ENCODE data around the gene DFFB. TPM values are rescaled to one million over a fixed set of nuclear protein-coding genes. Genes with fewer than 3 reads are reported as not detected.

The DFFB gene
- total and polyA plus RNA-seq, 2 of the 13 experiments (the other 11 are each of a cell fraction or from before 2014, with no cell fraction given), result 4.6 to 9.3 TPM

DNA sequence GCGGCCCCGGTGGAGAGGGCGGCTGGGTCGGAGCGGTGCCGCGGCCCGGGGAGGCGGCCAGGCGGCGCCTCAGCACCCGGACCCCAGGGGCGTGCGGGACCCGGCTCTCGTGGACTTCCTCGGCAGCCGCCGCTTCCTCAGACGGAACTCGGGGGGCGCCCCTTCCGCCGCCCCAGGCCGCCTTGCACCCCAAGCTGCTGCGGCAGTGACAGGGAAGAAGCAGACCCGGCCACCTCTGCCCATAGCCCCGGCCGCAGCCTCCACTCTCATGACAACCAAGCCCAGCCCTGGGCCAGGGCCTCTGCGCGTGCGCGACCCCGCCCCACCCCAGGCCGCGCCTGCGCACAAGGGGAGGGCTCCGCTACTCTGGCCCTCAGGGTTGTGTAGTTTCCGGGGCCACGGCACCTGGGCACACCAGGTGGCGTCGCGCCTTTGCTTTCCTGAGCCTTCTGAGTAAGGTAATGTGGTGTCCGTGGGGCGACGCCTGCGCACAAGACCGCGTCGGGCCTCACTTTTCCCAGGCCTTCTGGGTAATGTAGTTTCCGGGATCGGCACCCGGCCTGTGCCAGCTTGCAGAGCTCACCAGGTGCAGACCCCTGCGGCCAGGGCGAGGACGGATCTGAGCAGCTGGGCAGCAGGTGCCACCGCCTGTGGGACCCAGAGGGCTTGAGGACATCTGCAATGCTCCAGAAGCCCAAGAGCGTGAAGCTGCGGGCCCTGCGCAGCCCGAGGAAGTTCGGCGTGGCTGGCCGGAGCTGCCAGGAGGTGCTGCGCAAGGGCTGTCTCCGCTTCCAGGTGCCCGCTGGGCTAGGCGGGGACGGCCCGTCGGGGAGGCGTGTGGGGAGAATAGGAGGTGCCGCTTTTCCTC is at the start of gene DFFB, which contains the start of gene CEP104 (continued):
- TF ChIP-seq, protein P1, sequence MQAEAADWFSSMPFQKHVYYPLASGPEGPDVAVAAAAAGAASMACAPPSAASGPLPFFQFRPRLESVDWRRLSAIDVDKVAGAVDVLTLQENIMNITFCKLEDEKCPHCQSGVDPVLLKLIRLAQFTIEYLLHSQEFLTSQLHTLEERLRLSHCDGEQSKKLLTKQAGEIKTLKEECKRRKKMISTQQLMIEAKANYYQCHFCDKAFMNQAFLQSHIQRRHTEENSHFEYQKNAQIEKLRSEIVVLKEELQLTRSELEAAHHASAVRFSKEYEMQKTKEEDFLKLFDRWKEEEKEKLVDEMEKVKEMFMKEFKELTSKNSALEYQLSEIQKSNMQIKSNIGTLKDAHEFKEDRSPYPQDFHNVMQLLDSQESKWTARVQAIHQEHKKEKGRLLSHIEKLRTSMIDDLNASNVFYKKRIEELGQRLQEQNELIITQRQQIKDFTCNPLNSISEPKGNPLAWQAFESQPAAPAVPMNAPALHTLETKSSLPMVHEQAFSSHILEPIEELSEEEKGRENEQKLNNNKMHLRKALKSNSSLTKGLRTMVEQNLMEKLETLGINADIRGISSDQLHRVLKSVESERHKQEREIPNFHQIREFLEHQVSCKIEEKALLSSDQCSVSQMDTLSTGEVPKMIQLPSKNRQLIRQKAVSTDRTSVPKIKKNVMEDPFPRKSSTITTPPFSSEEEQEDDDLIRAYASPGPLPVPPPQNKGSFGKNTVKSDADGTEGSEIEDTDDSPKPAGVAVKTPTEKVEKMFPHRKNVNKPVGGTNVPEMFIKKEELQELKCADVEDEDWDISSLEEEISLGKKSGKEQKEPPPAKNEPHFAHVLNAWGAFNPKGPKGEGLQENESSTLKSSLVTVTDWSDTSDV (CRISPR knock-in tag; IDR thresholded peaks at IDR 0.05), result 0 out of 2 replicates have a peak, but pooled peaks have one; percentile 14
- TF ChIP-seq SP4 (CRISPR knock-in tag; IDR thresholded peaks at IDR 0.05) (peak; percentile 93), IKZF4 (CRISPR knock-in tag; IDR thresholded peaks at IDR 0.05; ENCODE audit: borderline replicate concordance, low read depth, not compliant biosample characterization) (peak; percentile 77), RXRB (CRISPR knock-in tag; IDR thresholded peaks at IDR 0.05; ENCODE audit: borderline replicate concordance) (peak; percentile 46; the same call in 1 of the 2 replicates), PHF8 (CRISPR knock-in tag; IDR thresholded peaks at IDR 0.05) (peak; percentile 92), CCAR2 (optimal IDR thresholded peaks at IDR 0.05; ENCODE audit: low read depth, low read length) (no peak), ZSCAN29 (CRISPR knock-in tag; conservative IDR thresholded peaks at IDR 0.05) (no peak), SP1 (IDR thresholded peaks at IDR 0.05) (no peak), SP1 (CRISPR knock-in tag; IDR thresholded peaks at IDR 0.05) (peak; percentile 66; the same call in 1 of the 2 replicates), SPEN (CRISPR knock-in tag; IDR thresholded peaks at IDR 0.05; ENCODE audit: low read depth) (peak; percentile 88), MIER3 (CRISPR knock-in tag; IDR thresholded peaks at IDR 0.05; ENCODE audit: borderline replicate concordance) (peak; percentile 39; the same call in 1 of the 2 replicates), FOXA1 (IDR thresholded peaks at IDR 0.05) (no peak), FOXA1 (CRISPR knock-in tag; IDR thresholded peaks at IDR 0.05) (no peak), SETDB1 (CRISPR knock-in tag; IDR thresholded peaks at IDR 0.05; ENCODE audit: borderline replicate concordance) (no peak), AKAP8 (CRISPR knock-in tag; IDR thresholded peaks at IDR 0.05) (no peak), MBNL3 (CRISPR knock-in tag; conservative IDR thresholded peaks at IDR 0.05) (no peak), BORCS8-MEF2B (CRISPR knock-in tag; IDR thresholded peaks at IDR 0.05) (peak; percentile 32; the same call in 1 of the 2 replicates)
- TF ChIP-seq, protein P2, sequence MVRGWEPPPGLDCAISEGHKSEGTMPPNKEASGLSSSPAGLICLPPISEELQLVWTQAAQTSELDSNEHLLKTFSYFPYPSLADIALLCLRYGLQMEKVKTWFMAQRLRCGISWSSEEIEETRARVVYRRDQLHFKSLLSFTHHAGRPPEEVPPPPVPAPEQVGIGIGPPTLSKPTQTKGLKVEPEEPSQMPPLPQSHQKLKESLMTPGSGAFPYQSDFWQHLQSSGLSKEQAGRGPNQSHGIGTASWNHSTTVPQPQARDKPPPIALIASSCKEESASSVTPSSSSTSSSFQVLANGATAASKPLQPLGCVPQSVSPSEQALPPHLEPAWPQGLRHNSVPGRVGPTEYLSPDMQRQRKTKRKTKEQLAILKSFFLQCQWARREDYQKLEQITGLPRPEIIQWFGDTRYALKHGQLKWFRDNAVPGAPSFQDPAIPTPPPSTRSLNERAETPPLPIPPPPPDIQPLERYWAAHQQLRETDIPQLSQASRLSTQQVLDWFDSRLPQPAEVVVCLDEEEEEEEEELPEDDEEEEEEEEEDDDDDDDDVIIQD (CRISPR knock-in tag; IDR thresholded peaks at IDR 0.05; ENCODE audit: low read depth), result no peak
- TF ChIP-seq, protein P3, sequence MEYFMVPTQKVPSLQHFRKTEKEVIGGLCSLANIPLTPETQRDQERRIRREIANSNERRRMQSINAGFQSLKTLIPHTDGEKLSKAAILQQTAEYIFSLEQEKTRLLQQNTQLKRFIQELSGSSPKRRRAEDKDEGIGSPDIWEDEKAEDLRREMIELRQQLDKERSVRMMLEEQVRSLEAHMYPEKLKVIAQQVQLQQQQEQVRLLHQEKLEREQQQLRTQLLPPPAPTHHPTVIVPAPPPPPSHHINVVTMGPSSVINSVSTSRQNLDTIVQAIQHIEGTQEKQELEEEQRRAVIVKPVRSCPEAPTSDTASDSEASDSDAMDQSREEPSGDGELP (IDR thresholded peaks at IDR 0.05; ENCODE audit: borderline replicate concordance, low read depth), result peak; percentile 71; the same call in 1 of the 2 replicates
- TF ChIP-seq, protein P4, sequence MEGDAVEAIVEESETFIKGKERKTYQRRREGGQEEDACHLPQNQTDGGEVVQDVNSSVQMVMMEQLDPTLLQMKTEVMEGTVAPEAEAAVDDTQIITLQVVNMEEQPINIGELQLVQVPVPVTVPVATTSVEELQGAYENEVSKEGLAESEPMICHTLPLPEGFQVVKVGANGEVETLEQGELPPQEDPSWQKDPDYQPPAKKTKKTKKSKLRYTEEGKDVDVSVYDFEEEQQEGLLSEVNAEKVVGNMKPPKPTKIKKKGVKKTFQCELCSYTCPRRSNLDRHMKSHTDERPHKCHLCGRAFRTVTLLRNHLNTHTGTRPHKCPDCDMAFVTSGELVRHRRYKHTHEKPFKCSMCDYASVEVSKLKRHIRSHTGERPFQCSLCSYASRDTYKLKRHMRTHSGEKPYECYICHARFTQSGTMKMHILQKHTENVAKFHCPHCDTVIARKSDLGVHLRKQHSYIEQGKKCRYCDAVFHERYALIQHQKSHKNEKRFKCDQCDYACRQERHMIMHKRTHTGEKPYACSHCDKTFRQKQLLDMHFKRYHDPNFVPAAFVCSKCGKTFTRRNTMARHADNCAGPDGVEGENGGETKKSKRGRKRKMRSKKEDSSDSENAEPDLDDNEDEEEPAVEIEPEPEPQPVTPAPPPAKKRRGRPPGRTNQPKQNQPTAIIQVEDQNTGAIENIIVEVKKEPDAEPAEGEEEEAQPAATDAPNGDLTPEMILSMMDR (CRISPR knock-in tag; IDR thresholded peaks at IDR 0.05), result peak; percentile 94
- TF ChIP-seq, protein P5, sequence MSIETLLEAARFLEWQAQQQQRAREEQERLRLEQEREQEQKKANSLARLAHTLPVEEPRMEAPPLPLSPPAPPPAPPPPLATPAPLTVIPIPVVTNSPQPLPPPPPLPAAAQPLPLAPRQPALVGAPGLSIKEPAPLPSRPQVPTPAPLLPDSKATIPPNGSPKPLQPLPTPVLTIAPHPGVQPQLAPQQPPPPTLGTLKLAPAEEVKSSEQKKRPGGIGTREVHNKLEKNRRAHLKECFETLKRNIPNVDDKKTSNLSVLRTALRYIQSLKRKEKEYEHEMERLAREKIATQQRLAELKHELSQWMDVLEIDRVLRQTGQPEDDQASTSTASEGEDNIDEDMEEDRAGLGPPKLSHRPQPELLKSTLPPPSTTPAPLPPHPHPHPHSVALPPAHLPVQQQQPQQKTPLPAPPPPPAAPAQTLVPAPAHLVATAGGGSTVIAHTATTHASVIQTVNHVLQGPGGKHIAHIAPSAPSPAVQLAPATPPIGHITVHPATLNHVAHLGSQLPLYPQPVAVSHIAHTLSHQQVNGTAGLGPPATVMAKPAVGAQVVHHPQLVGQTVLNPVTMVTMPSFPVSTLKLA (IDR thresholded peaks at IDR 0.05), result peak; percentile 41

Measured in HepG2 (cell line).